K562 (cell line): Measurements from ENCODE around the gene EXOC4. TPM values are rescaled to one million over a fixed set of nuclear protein-coding genes. Genes with fewer than 3 reads are reported as not detected.

Source experiments
- ATAC-seq: fragments of 200-7000 bp; cut with Tn5 transposase; 3 replicates; pipeline ENCODE4 v1.9.1; 2020; ENCODE audit warnings: moderate library complexity
- BruUV-seq: library from RNA; stranded (reverse); fragments of 400-500 nt; replicated peaks from 2 replicates; lab custom pipeline; 2021; lab: Mats Ljungman, UMichigan
- CTCF ChIA-PET: fragments of 300-600 bp; formaldehyde crosslinking; extraction: SDS; loops from one replicate; lab custom pipeline; 2021; ENCODE audit warnings: low intra/inter-chr PET ratio; lab: Yijun Ruan, JAX
- POLR2A ChIA-PET: fragments of 300-600, 350-650 bp; sonication (Branson Sonifier 250); formaldehyde crosslinking; extraction: SDS; loops from one replicate; lab custom pipeline; 2021; ENCODE audit warnings: antibody characterized with exemption, inconsistent platforms; lab: Yijun Ruan, JAX
- DNase-seq, 4 experiments: peaks; one replicate each; pipeline versions ENCODE4 v3.0.0 to v3.0.0-alpha.2; 2011 to 2018; ENCODE audit warnings: low spot score in 3 of 4, mixed read lengths in 3 of 4; ENCODE audit errors: extremely low read depth in 1 of 4
- FAIRE-seq: peaks from 2 replicates; lab custom pipeline; 2011; peaks lifted over from hg19 to GRCh38; lab: Jason Lieb, UNC
- H2AFZ ChIP-seq: 2 replicates; pipeline ENCODE4 v1.6.0; 2011; ENCODE audit warnings: low read depth, low read length, control low read depth, inconsistent platforms
- H3K27ac ChIP-seq: fragments of 200-600 bp; 3 replicates; pipeline ENCODE4 v1.8.0; 2011; ENCODE audit warnings: low read depth, mild to moderate bottlenecking, control low read depth, inconsistent platforms, low read length, moderate library complexity, mixed read lengths; ENCODE audit errors: extremely low read depth
- H3K27me3 ChIP-seq, 2 experiments: fragments of 300-600 bp in 1 of 2; 2 replicates in 1 of 2; 3 replicates in 1 of 2; pipeline versions ENCODE4 v1.6.0 to v1.8.0; 2011; ENCODE audit warnings: inconsistent platforms in 2 of 2, low read length in 2 of 2, mild to moderate bottlenecking in 1 of 2, mixed read lengths in 1 of 2, moderate library complexity in 1 of 2; ENCODE audit not compliant: control insufficient read depth in 2 of 2, insufficient read depth in 2 of 2
- H3K36me3 ChIP-seq: fragments of 300-600 bp; 3 replicates; pipeline ENCODE4 v1.8.0; 2011; ENCODE audit warnings: mild to moderate bottlenecking, low read length, inconsistent platforms; ENCODE audit not compliant: control insufficient read depth, insufficient read depth
- H3K4me1 ChIP-seq, 2 experiments: fragments of 200-600 bp in 1 of 2; replicated peaks in 1 of 2; 2 replicates in 1 of 2; 3 replicates in 1 of 2; pipeline versions ENCODE4 v1.5.1 to v1.8.0; 2011; ENCODE audit warnings: inconsistent platforms in 2 of 2, low read length in 2 of 2, mild to moderate bottlenecking in 1 of 2, mixed read lengths in 1 of 2, moderate library complexity in 1 of 2; ENCODE audit not compliant: control insufficient read depth in 2 of 2, insufficient read depth in 2 of 2
- H3K4me2 ChIP-seq: 2 replicates; pipeline ENCODE4 v1.6.1; 2011; ENCODE audit warnings: low read length, control low read depth, inconsistent platforms, mixed read lengths; ENCODE audit not compliant: insufficient read depth
- H3K4me3 ChIP-seq: fragments of 200-600 bp; sonication (generic), shearing (Covaris generic); 2 replicates; pipeline ENCODE4 v1.5.1; 2016; ENCODE audit warnings: control low read depth, inconsistent platforms
- H3K79me2 ChIP-seq: fragments of 200-600 bp; 3 replicates; pipeline ENCODE4 v1.8.0; 2011; ENCODE audit warnings: low read length, inconsistent platforms; ENCODE audit not compliant: control insufficient read depth, insufficient read depth
- H3K9ac ChIP-seq, 2 experiments: 2 replicates each; pipeline versions ENCODE4 v1.6.0 to v1.6.1; 2011; ENCODE audit warnings: low read depth in 2 of 2, low read length in 2 of 2, control low read depth in 1 of 2, inconsistent platforms in 1 of 2, mild to moderate bottlenecking in 1 of 2, mixed read lengths in 1 of 2; ENCODE audit not compliant: insufficient read depth in 1 of 2
- H3K9me1 ChIP-seq: one replicate; pipeline ENCODE4 v1.6.0; 2011; ENCODE audit warnings: inconsistent platforms, mild to moderate bottlenecking, low read length, moderate library complexity; ENCODE audit not compliant: control insufficient read depth, insufficient read depth
- H3K9me3 ChIP-seq: replicated peaks from 2 replicates; pipeline ENCODE4 v1.5.1; 2011; ENCODE audit warnings: low read depth, low read length, inconsistent platforms; ENCODE audit not compliant: control insufficient read depth, insufficient read depth
- H4K20me1 ChIP-seq: replicated peaks from 2 replicates; pipeline ENCODE4 v1.6.1; 2011; ENCODE audit warnings: low read length, inconsistent platforms, mixed read lengths; ENCODE audit not compliant: control insufficient read depth, insufficient read depth
- ARID1B ChIP-seq: fragments of 450-650 bp; IDR thresholded peaks from 2 replicates; pipeline ENCODE4 v1.6.1; 2016; ENCODE audit warnings: antibody characterized with exemption, mild to moderate bottlenecking, inconsistent platforms
- BCLAF1 ChIP-seq, 2 experiments: fragments of 450-650 bp in 1 of 2; IDR thresholded peaks; 2 replicates each; pipeline ENCODE4 v1.6.1; 2011 to 2017; ENCODE audit warnings: low read depth in 2 of 2, antibody characterized with exemption in 1 of 2, borderline replicate concordance in 1 of 2, low read length in 1 of 2, mild to moderate bottlenecking in 1 of 2, mixed read lengths in 1 of 2; ENCODE audit not compliant: control insufficient read depth in 1 of 2
- BHLHE40 ChIP-seq: IDR thresholded peaks from 2 replicates; pipeline ENCODE4 v1.6.1; 2011; ENCODE audit warnings: low read length, improper control_type of control experiment
- C11orf30 ChIP-seq: fragments of 450-650 bp; IDR thresholded peaks from 2 replicates; pipeline ENCODE4 v1.6.1; 2016; ENCODE audit warnings: low read depth, mild to moderate bottlenecking
- CBFA2T3 ChIP-seq: fragments of 450-650 bp; IDR thresholded peaks from 2 replicates; pipeline ENCODE4 v1.6.1; 2017
- DPF2 ChIP-seq: fragments of 450-650 bp; IDR thresholded peaks from 2 replicates; pipeline ENCODE4 v1.6.1; 2016
- EZH2 ChIP-seq: IDR thresholded peaks from 2 replicates; pipeline ENCODE4 v1.6.1; 2012; ENCODE audit warnings: low read depth, mild to moderate bottlenecking, inconsistent platforms, low read length, borderline replicate concordance
- FOXP1 ChIP-seq: sonication (generic); formaldehyde crosslinking; IDR thresholded peaks from 2 replicates; pipeline ENCODE4 v1.8.0; 2022; ENCODE audit warnings: mild to moderate bottlenecking, missing genetic modification reagents
- GABPA ChIP-seq: fragments of 200-800 bp; sonication (Bioruptor generic); conservative IDR thresholded peaks from 2 replicates; pipeline ENCODE4 v1.6.1; 2016; ENCODE audit warnings: low read depth, missing genetic modification characterization, missing compliant biosample characterization
- HSF4 ChIP-seq: fragments of 250-450 bp; sonication (Bioruptor Pico); IDR thresholded peaks from 2 replicates; pipeline ENCODE4 v2.1.2; 2022; ENCODE audit warnings: mild to moderate bottlenecking, moderate library complexity, borderline replicate concordance
- MYBL2 ChIP-seq, 2 experiments: fragments of 450-650 bp in 1 of 2; sonication (generic) in 1 of 2; formaldehyde crosslinking in 1 of 2; IDR thresholded peaks; 2 replicates each; pipeline versions ENCODE4 v1.6.1 to v1.8.1; 2017 to 2022; ENCODE audit warnings: borderline replicate concordance in 1 of 2, inconsistent platforms in 1 of 2, low read depth in 1 of 2, mild to moderate bottlenecking in 1 of 2, missing genetic modification reagents in 1 of 2, moderate library complexity in 1 of 2
- NFATC3 ChIP-seq: fragments of 450-650 bp; IDR thresholded peaks from 2 replicates; pipeline ENCODE4 v1.6.1; 2017; ENCODE audit warnings: mild to moderate bottlenecking
- NFE2 ChIP-seq: IDR thresholded peaks from 2 replicates; pipeline ENCODE4 v1.6.1; 2014; ENCODE audit warnings: antibody characterized with exemption, low read depth
- PHF20 ChIP-seq: fragments of 450-650 bp; IDR thresholded peaks from 2 replicates; pipeline ENCODE4 v1.6.1; 2018; ENCODE audit not compliant: partially characterized antibody
- SMAD3 ChIP-seq: fragments of 450-650 bp; formaldehyde crosslinking; conservative IDR thresholded peaks from 2 replicates; pipeline ENCODE4 v1.4.0; 2020; ENCODE audit warnings: mild to moderate bottlenecking
- SMARCA4 ChIP-seq: fragments of 450-650 bp; IDR thresholded peaks from 2 replicates; pipeline ENCODE4 v1.6.1; 2016
- SOX6 ChIP-seq: fragments of 450-650 bp; IDR thresholded peaks from 2 replicates; pipeline ENCODE4 v1.6.1; 2014; ENCODE audit warnings: mild to moderate bottlenecking
- TAL1 ChIP-seq: fragments of 450-650 bp; IDR thresholded peaks from 2 replicates; pipeline ENCODE4 v1.6.1; 2016; ENCODE audit warnings: mild to moderate bottlenecking
- TSC22D4 ChIP-seq: fragments of 450-650 bp; IDR thresholded peaks from 2 replicates; pipeline ENCODE4 v1.6.1; 2016; ENCODE audit warnings: missing genetic modification characterization, missing biosample characterization, control low read depth
- WGBS: fragments of 100-300 bp; shearing (Covaris generic); methylation state at CpG from one replicate; pipeline ENCODE4 v1.1.6; 2016; ENCODE audit warnings: low coverage, mixed read lengths; ENCODE audit not compliant: insufficient coverage; ENCODE audit errors: missing lambda C conversion rate; 5-methylcytosine and 5-hydroxymethylcytosine counted together
- in situ Hi-C: fragments of 300-500 bp; cut with MboI; formaldehyde crosslinking; loops from 4 replicates; pipeline ENCODE4 v1.15.0; 2018; ENCODE audit warnings: inconsistent platforms, mixed read lengths
- intact Hi-C: fragments of 100-400 bp; cut with micrococcal nuclease; formaldehyde crosslinking; loops from 2 replicates; pipeline ENCODE4 v1.14.2; 2022
- polyA plus RNA-seq, 8 experiments: library from polyadenylated mRNA; depleted of rRNA in 4 of 8; stranded (reverse) in 5 of 8; unstranded in 3 of 8; fragments of >200 nt; fragmentation: Nextera tagmentation in 2 of 8; fragmentation: Illumina TruSeq in 1 of 8; extraction: Ambion mirVana in 2 of 8; extraction: Trizol in 1 of 8; gene quantifications; 2 replicates each; pipeline versions ENCODE4 v1.2.1 to v1.2.3, GENCODE V29; 2011 to 2014; ENCODE audit warnings: inconsistent platforms in 1 of 8, missing spikeins in 1 of 8
- total RNA-seq, 7 experiments: library from RNA; depleted of rRNA in 6 of 7; stranded (reverse); fragments of >200 nt in 6 of 7; fragmentation: Illumina TruSeq in 2 of 7; extraction: Trizol in 2 of 7; gene quantifications; 2 replicates each; pipeline versions ENCODE4 v1.2.1 to v1.2.3, GENCODE V29; 2011 to 2021; ENCODE audit warnings: low replicate concordance in 1 of 7
- TF ChIP-seq, protein P1 (sequence below): fragments of 450-650 bp; formaldehyde crosslinking; IDR thresholded peaks from 2 replicates; pipeline ENCODE4 v1.4.0; 2022; ENCODE audit warnings: missing genetic modification characterization

Gene EXOC4
- total and polyA plus RNA-seq, 9 of the 15 experiments (the other 6 are each of a cell fraction or from before 2014, with no cell fraction given) = 18.5 to 73.1 (median 46.6) TPM

- Histone ChIP-seq H3K79me2 (no peaks in the 10 kb centered on the region), H3K27me3 (no peaks in the 10 kb centered on the region), H2AFZ (no peak overlapping the region), H3K4me1 (no peaks in the 10 kb centered on the region; a peak in 1 of 5 replicates), H3K9me1 (no peaks in the 10 kb centered on the region), H3K27ac (no peak overlapping the region), H3K9ac (no peak overlapping the region), H3K4me2 (no peak overlapping the region), H4K20me1 (no peaks in the 10 kb centered on the region), H3K4me3 (no peak overlapping the region), H3K9me3 (no peaks in the 10 kb centered on the region), H3K36me3 (no peaks in the 10 kb centered on the region)
- POLR2A ChIA-PET = no interaction called here
- in situ Hi-C loops = no loop called here
- DNase-seq = peak in 1 of 4 experiments; percentile 9
- intact Hi-C loops = no loop called here
- 12% methylated on average over 3 of the region's 3 CpGs for WGBS
- no TSS peak for BruUV-seq
- peak; percentile 61 for ATAC-seq
- CTCF ChIA-PET = no interaction called here
- no peak for FAIRE-seq
- TF ChIP-seq, protein P1, sequence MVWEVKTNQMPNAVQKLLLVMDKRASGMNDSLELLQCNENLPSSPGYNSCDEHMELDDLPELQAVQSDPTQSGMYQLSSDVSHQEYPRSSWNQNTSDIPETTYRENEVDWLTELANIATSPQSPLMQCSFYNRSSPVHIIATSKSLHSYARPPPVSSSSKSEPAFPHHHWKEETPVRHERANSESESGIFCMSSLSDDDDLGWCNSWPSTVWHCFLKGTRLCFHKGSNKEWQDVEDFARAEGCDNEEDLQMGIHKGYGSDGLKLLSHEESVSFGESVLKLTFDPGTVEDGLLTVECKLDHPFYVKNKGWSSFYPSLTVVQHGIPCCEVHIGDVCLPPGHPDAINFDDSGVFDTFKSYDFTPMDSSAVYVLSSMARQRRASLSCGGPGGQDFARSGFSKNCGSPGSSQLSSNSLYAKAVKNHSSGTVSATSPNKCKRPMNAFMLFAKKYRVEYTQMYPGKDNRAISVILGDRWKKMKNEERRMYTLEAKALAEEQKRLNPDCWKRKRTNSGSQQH (CRISPR knock-in tag) = no peak
- TF ChIP-seq HSF4 (CRISPR knock-in tag) = no peak
- TF ChIP-seq TAL1 = peak; percentile 30; the same call in 1 of the 2 replicates
- TF ChIP-seq C11orf30 = peak; percentile 41; the same call in 1 of the 2 replicates
- no peak for TF ChIP-seq BCLAF1 (IDR thresholded peaks at IDR 0.05; ENCODE audit: borderline replicate concordance in 1 of 2, control insufficient read depth in 1 of 2, low read depth in 2 of 2, low read length in 1 of 2)
- TF ChIP-seq SMAD3 (CRISPR knock-in tag) = no peak
- TF ChIP-seq TSC22D4 (tag) = no peak
- peak; percentile 42; the same call in 1 of the 2 replicates for TF ChIP-seq DPF2
- TF ChIP-seq NFE2 = peak; percentile 40
- 0 out of 2 replicates have a peak, but pooled peaks have one; percentile 29 for TF ChIP-seq SOX6
- 0 out of 2 replicates have a peak, but pooled peaks have one; percentile 23 for TF ChIP-seq SMARCA4
- peak; percentile 78 for TF ChIP-seq BHLHE40
- TF ChIP-seq GABPA = no peak
- no peak for TF ChIP-seq FOXP1 (CRISPR knock-in tag)
- TF ChIP-seq CBFA2T3 = peak; percentile 39
- no peak for TF ChIP-seq EZH2
- TF ChIP-seq NFATC3 = no peak
- TF ChIP-seq PHF20 = no peak
- TF ChIP-seq MYBL2 (IDR thresholded peaks at IDR 0.05; ENCODE audit: low read depth) = no peak
- no peak for TF ChIP-seq MYBL2 (CRISPR knock-in tag; IDR thresholded peaks at IDR 0.05; ENCODE audit: borderline replicate concordance)
- TF ChIP-seq ARID1B = peak; percentile 65
Observed at GRCh38 chr7:133511252-133511651, 258.4 kb downstream of the EXOC4 start.
